SK-N-SH (cell line): ENCODE results near the gene AKT3. TPM values are rescaled to one million over a fixed set of nuclear protein-coding genes. Genes with fewer than 3 reads are reported as not detected.

Experiments used
- CTCF ChIA-PET: fragments of 300-600, 350-600 bp; formaldehyde crosslinking; extraction: SDS; loops from one replicate; lab custom pipeline; 2021; lab: Yijun Ruan, JAX
- POLR2A ChIA-PET: fragments of 350-600 bp; sonication (Branson Sonifier 250); formaldehyde crosslinking; extraction: SDS; loops from one replicate; lab custom pipeline; 2020; ENCODE audit warnings: antibody characterized with exemption, inconsistent platforms; lab: Yijun Ruan, JAX
- DNase-seq: peaks from one replicate; pipeline ENCODE4 v3.0.0; 2012
- H2AFZ ChIP-seq: fragments of 200-600 bp; sonication (generic); 2 replicates; pipeline ENCODE4 v1.8.1; 2016; ENCODE audit warnings: antibody characterized with exemption, mild to moderate bottlenecking, low read depth
- H3F3A ChIP-seq: fragments of 200-600 bp; sonication (generic); replicated peaks from 2 replicates; pipeline ENCODE3; 2016; ENCODE audit warnings: antibody characterized with exemption, mild to moderate bottlenecking; ENCODE audit not compliant: insufficient read depth
- H3K27ac ChIP-seq, 2 experiments: fragments of 200-500 bp in 1 of 2; fragments of 200-600 bp in 1 of 2; sonication (Bioruptor generic) in 1 of 2; sonication (generic), shearing (Covaris generic) in 1 of 2; 2 replicates each; pipeline versions ENCODE4 v1.5.1 to v1.6.1; 2014 to 2016; ENCODE audit warnings: low read depth in 2 of 2, inconsistent platforms in 1 of 2, low read length in 1 of 2, mild to moderate bottlenecking in 1 of 2, mixed read lengths in 1 of 2
- H3K27me3 ChIP-seq: fragments of 200-600 bp; sonication (generic), shearing (Covaris generic); 2 replicates; pipeline ENCODE4 v1.6.1; 2016; ENCODE audit warnings: mixed run types; ENCODE audit not compliant: insufficient read depth
- H3K36me3 ChIP-seq, 2 experiments: fragments of 200-500 bp in 1 of 2; fragments of 200-600 bp in 1 of 2; sonication (Bioruptor generic) in 1 of 2; sonication (generic) in 1 of 2; replicated peaks in 1 of 2; 2 replicates each; pipeline versions ENCODE3 to v1.5.1; 2014 to 2016; ENCODE audit warnings: low read length in 1 of 2, mild to moderate bottlenecking in 1 of 2; ENCODE audit not compliant: insufficient read depth in 2 of 2, control insufficient read depth in 1 of 2
- H3K4me1 ChIP-seq, 2 experiments: fragments of 200-500 bp in 1 of 2; fragments of 200-600 bp in 1 of 2; sonication (Bioruptor generic) in 1 of 2; sonication (generic), shearing (Covaris generic) in 1 of 2; 2 replicates each; pipeline versions ENCODE4 v1.5.1 to v1.6.1; 2014 to 2016; ENCODE audit warnings: low read depth in 1 of 2, low read length in 1 of 2, mixed run types in 1 of 2; ENCODE audit not compliant: insufficient read depth in 2 of 2, control insufficient read depth in 1 of 2
- H3K4me2 ChIP-seq: fragments of 200-600 bp; sonication (generic), shearing (Covaris generic); 2 replicates; pipeline ENCODE4 v1.6.1; 2017; ENCODE audit warnings: mixed run types
- H3K4me3 ChIP-seq, 2 experiments: fragments of 200-500 bp in 1 of 2; fragments of 200-600 bp in 1 of 2; sonication (Bioruptor generic) in 1 of 2; sonication (generic), shearing (Covaris generic) in 1 of 2; 2 replicates each; pipeline versions ENCODE4 v1.5.1 to v1.8.1; 2014 to 2016; ENCODE audit warnings: low read depth in 2 of 2, inconsistent platforms in 1 of 2, low read length in 1 of 2, mild to moderate bottlenecking in 1 of 2, mixed read lengths in 1 of 2, moderate library complexity in 1 of 2
- H3K79me2 ChIP-seq: fragments of 200-600 bp; sonication (generic); 2 replicates; pipeline ENCODE4 v1.8.1; 2017; ENCODE audit warnings: mild to moderate bottlenecking; ENCODE audit not compliant: insufficient read depth
- H3K9ac ChIP-seq: fragments of 200-600 bp; sonication (generic); 2 replicates; pipeline ENCODE4 v1.6.1; 2017; ENCODE audit warnings: mixed run types
- H3K9me2 ChIP-seq: fragments of 200-600 bp; sonication (generic); 2 replicates; pipeline ENCODE4 v1.6.1; 2017; ENCODE audit warnings: mixed run types
- H3K9me3 ChIP-seq: fragments of 200-600 bp; sonication (generic); 2 replicates; pipeline ENCODE4 v1.6.1; 2017; ENCODE audit warnings: mixed run types, mild to moderate bottlenecking, moderate library complexity
- H4K20me1 ChIP-seq: fragments of 200-600 bp; sonication (generic); 2 replicates; pipeline ENCODE4 v1.6.1; 2017; ENCODE audit warnings: mild to moderate bottlenecking, mixed run types; ENCODE audit not compliant: insufficient read depth
- CTCF ChIP-seq: fragments of 200-600 bp; sonication (generic); IDR thresholded peaks from 2 replicates; pipeline ENCODE4 v1.6.1; 2017; ENCODE audit warnings: antibody characterized with exemption, mild to moderate bottlenecking, moderate library complexity
- ELF1 ChIP-seq: IDR thresholded peaks from 2 replicates; pipeline ENCODE4 v1.4.0; 2012
- EZH2phosphoT487 ChIP-seq: fragments of 200-600 bp; sonication (generic); IDR thresholded peaks from 2 replicates; pipeline ENCODE4 v1.6.1; 2017; ENCODE audit warnings: low read depth, mixed run types, mild to moderate bottlenecking, antibody characterized with exemption, moderate library complexity, borderline replicate concordance
- FOXM1 ChIP-seq: IDR thresholded peaks from 2 replicates; pipeline ENCODE4 v1.4.0; 2012; ENCODE audit warnings: low read depth, mild to moderate bottlenecking
- MEF2A ChIP-seq: IDR thresholded peaks from 2 replicates; pipeline ENCODE4 v1.4.0; 2012; ENCODE audit warnings: low read depth, borderline replicate concordance
- MXI1 ChIP-seq: IDR thresholded peaks from 2 replicates; pipeline ENCODE4 v1.6.1; 2012; ENCODE audit warnings: mild to moderate bottlenecking, low read depth, low read length, improper control_type of control experiment
- NFIC ChIP-seq: IDR thresholded peaks from 2 replicates; pipeline ENCODE4 v1.4.0; 2012; ENCODE audit warnings: borderline replicate concordance
- NRF1 ChIP-seq: IDR thresholded peaks from 2 replicates; pipeline ENCODE4 v1.6.1; 2012; ENCODE audit warnings: low read depth, mild to moderate bottlenecking, low read length
- POLR2AphosphoS5 ChIP-seq: IDR thresholded peaks from 2 replicates; pipeline ENCODE4 v1.6.1; 2012; ENCODE audit warnings: low read depth, low read length
- RCOR1 ChIP-seq: fragments of 150-350 bp; IDR thresholded peaks from 2 replicates; pipeline ENCODE4 v1.6.1; 2017; ENCODE audit warnings: antibody characterized with exemption, low read length
- RFX5 ChIP-seq: IDR thresholded peaks from 2 replicates; pipeline ENCODE4 v1.6.1; 2012; ENCODE audit warnings: mild to moderate bottlenecking, improper control_type of control experiment, low read length
- SIN3A ChIP-seq: IDR thresholded peaks from 2 replicates; pipeline ENCODE4 v1.6.1; 2012; ENCODE audit warnings: low read depth, mild to moderate bottlenecking, low read length, moderate library complexity, borderline replicate concordance
- USF1 ChIP-seq: IDR thresholded peaks from 2 replicates; pipeline ENCODE4 v1.4.0; 2012; ENCODE audit warnings: low read depth, borderline replicate concordance
- WGBS: methylation state at CpG from one replicate; pipeline ENCODE4 v1.1.6; 2017; ENCODE audit warnings: low lambda C conversion rate; 5-methylcytosine and 5-hydroxymethylcytosine counted together
- polyA plus RNA-seq, 3 experiments: library from polyadenylated mRNA; depleted of rRNA; stranded (reverse); fragments of >200 nt; gene quantifications; 2 replicates each; pipeline ENCODE4 v1.2.3, GENCODE V29; 2012
- TF ChIP-seq, protein P1 (sequence below): IDR thresholded peaks from 2 replicates; pipeline ENCODE4; 2012

Gene AKT3
- polyA plus RNA-seq, 1 of the 3 experiments (the other 2 are of a cell fraction) = 12.7 TPM

- Histone ChIP-seq H3K4me3 (no peak overlapping the region), H3K27ac (no peak overlapping the region), H4K20me1 (no peaks in the 10 kb centered on the region), H3K9me2 (no peaks in the 10 kb centered on the region), H3F3A (no peaks in the 10 kb centered on the region), H3K27me3 (no peaks in the 10 kb centered on the region), H3K4me1 (peaks cover 0 to 8% of the 10 kb centered on the region in 2 experiments; a peak in 2 of 4 replicates), H3K9ac (no peak overlapping the region), H2AFZ (no peak overlapping the region), H3K4me2 (no peak overlapping the region), H3K9me3 (no peaks in the 10 kb centered on the region), H3K79me2 (no peaks in the 10 kb centered on the region), H3K36me3 (peaks cover 0 to 23% of the 10 kb centered on the region in 2 experiments)
- POLR2A ChIA-PET = no interaction called here
- DNase-seq = no peak
- no peak for TF ChIP-seq NFIC
- TF ChIP-seq RFX5 = no peak
- TF ChIP-seq POLR2AphosphoS5 = no peak
- no peak for TF ChIP-seq RCOR1
- 89% methylated on average over 1 of the region's 1 CpG for WGBS
- CTCF ChIA-PET = interaction anchor here (0.7 to 1.0 kb wide), 2 partner anchors 20 to 25 kb away, joined by 3 to 4 read pairs; no protein-coding TSS in a partner anchor
Measured at GRCh38 chr1:243462929-243463697, 386.9 kb downstream of the AKT3 start.

- no peak for DNase-seq
- H2AFZ ChIP-seq = no peak overlapping the region
- no peak overlapping the region for H3K4me2 ChIP-seq
- no peaks in the 10 kb centered on the region for H3K27me3 ChIP-seq
- ChIA-PET CTCF (interaction anchor here (0.8 kb wide), 1 partner anchor 21 kb away, joined by 3 read pairs; no protein-coding TSS in a partner anchor), POLR2A (no interaction called here)
- WGBS = 96% methylated on average over 4 of the region's 4 CpGs
- no peaks in the 10 kb centered on the region for H3K9me3 ChIP-seq
- H4K20me1 ChIP-seq = no peaks in the 10 kb centered on the region
- no peak overlapping the region for H3K27ac ChIP-seq
- no peaks in the 10 kb centered on the region for H3K9me2 ChIP-seq
- H3K79me2 ChIP-seq = no peaks in the 10 kb centered on the region
- peaks cover 0 to 8% of the 10 kb centered on the region in 2 experiments; a peak in 2 of 4 replicates for H3K4me1 ChIP-seq
- H3K36me3 ChIP-seq = peaks cover 0 to 36% of the 10 kb centered on the region in 2 experiments
- TF ChIP-seq ELF1 (no peak), MEF2A (no peak)
- TF ChIP-seq, all 33 proteins: peak for 0
- H3F3A ChIP-seq = no peaks in the 10 kb centered on the region
- no peak overlapping the region for H3K9ac ChIP-seq
- no peak overlapping the region for H3K4me3 ChIP-seq
Measured at GRCh38 chr1:243461700-243462099, 388.3 kb downstream of the AKT3 start.

DNA sequence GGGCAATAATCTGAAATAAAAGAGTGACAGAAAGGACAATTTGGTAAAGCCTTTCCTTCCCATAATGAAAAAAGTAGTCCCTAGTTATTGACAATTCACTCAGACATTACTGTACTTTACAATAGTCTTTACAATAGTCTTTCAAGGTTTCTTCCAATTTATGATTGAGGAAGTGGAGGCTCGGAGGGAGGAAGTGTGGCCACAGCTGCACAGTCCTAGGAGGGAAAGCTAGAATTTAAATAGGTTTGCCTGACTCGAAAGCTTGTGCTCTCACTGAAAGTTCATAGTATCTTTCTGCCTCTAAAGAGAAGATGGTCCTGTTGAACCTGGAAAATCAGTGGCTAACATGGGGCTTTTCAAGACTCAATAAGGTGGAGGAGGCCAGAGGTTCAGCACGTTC, 391.0 kb downstream of the AKT3 start:
- Histone ChIP-seq H3K36me3 (peaks cover 4 to 38% of the 10 kb centered on the region in 2 experiments), H3K9ac (no peak overlapping the region), H3K27ac (no peak overlapping the region), H2AFZ (no peak overlapping the region), H3K79me2 (no peaks in the 10 kb centered on the region), H3K9me3 (no peaks in the 10 kb centered on the region), H3K27me3 (no peaks in the 10 kb centered on the region), H3F3A (no peaks in the 10 kb centered on the region), H3K9me2 (no peaks in the 10 kb centered on the region), H4K20me1 (no peaks in the 10 kb centered on the region), H3K4me3 (no peak overlapping the region), H3K4me2 (no peak overlapping the region), H3K4me1 (no peaks in the 10 kb centered on the region)
- CTCF ChIA-PET = interaction anchor here (0.6 kb wide), 1 partner anchor 103 kb away, joined by 3 read pairs; no protein-coding TSS in a partner anchor
- POLR2A ChIA-PET = no interaction called here
- 93% methylated on average over 3 of the region's 3 CpGs for WGBS
- DNase-seq = no peak
- no peak for TF ChIP-seq ELF1
- no peak for TF ChIP-seq MXI1
- TF ChIP-seq EZH2phosphoT487 = no peak
- no peak for TF ChIP-seq USF1
- TF ChIP-seq NFIC = no peak
- no peak for TF ChIP-seq FOXM1
- no peak for TF ChIP-seq CTCF
- TF ChIP-seq RCOR1 = no peak
- no peak for TF ChIP-seq NRF1
- TF ChIP-seq, protein P1, sequence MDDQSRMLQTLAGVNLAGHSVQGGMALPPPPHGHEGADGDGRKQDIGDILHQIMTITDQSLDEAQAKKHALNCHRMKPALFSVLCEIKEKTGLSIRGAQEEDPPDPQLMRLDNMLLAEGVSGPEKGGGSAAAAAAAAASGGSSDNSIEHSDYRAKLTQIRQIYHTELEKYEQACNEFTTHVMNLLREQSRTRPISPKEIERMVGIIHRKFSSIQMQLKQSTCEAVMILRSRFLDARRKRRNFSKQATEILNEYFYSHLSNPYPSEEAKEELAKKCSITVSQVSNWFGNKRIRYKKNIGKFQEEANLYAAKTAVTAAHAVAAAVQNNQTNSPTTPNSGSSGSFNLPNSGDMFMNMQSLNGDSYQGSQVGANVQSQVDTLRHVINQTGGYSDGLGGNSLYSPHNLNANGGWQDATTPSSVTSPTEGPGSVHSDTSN = no peak
- no peak for TF ChIP-seq SIN3A
